HG03175 (cell line): ENCODE results near the gene KREMEN1.
"Not testable (repeated sequence)": the region's sequence is repeated elsewhere in the genome, so short reads cannot be mapped to it uniquely, and the experiment has no call there.

ENCODE experiments used
- ATAC-seq: cut with Tn5 transposase; IDR thresholded peaks from one replicate; pipeline ENCODE4 v1.9.1; 2021; ENCODE audit warnings: mild to moderate bottlenecking, moderate library complexity; ENCODE audit not compliant: unreplicated experiment

KREMEN1 gene

DNA sequence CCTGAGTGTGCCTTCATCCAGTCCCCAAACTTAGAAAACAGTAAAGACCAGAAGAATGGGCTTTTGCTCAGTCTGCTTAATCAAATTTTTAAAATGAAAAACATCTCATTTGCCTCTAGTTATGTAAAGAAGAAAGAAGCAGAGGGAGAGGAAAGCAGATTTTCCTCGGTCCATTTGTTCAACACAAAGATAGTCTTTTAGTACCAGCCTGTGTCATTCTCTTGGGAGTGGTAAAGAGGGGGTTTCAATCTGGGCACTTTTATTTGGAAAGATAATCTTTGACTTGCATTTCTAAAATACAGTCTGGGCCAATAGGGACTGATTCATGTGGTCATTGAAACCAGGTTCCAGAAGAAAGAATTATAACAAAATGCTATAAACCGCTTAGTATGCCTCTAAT lies 29.5 kb downstream of the KREMEN1 start:
- ATAC-seq, result no peak

DNA sequence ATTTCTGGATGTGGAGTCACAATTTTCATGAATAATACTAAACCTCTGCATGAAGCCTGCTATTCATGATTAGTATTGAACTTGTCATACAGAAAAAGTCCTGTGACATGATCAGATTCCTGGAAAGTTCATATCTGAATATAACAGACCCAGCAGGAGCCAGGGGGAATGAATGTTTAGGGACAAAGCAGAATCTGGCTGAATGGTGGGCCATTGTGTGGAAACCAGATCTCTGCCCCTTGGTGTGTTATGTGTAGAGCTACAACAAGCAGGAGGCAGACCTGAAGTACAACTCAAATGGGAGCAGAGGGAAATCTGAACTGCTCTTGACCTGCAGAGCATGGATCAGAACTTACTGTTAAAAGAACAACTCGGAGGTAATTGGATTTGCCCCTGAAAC lies 30.3 kb downstream of the KREMEN1 start:
- ATAC-seq, result no peak

DNA sequence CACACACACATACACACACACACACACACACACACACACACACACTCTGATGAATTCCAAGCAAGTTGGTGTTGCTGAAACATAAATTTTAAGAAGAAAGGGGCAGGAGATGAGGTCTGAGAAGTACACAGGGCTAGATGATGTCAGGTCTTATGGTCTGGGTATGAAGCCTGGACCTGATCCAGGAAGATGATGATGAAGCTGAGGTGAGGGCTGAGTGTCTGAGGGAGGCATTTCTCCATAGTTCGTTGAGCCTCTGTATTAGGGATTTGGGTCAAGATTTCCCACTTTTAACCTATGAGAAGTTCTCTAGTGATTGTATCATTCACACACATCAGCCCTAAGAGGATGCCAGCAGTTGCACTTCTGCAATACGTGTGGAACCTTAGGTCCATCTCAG lies 32.6 kb downstream of the KREMEN1 start:
- no peak for ATAC-seq

DNA sequence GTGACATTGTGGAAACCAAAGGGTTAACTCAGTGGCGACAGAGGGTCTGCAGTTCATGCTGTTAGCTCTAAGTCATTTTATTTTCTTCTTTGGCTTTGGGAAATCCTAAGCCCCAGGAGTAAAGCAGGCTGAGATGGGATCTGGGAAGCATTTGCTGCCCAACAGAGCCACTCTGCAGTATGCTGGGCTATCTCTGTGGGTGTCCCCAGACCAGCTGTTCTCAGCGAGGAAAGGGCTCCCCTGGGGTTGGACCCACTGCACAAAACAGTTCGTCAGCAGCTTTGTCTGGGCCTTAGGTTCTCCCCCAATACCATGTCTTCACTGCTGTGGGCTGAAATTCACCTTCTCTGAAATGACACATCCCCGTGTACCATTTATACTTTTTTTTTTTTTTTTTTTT lies 34.0 kb downstream of the KREMEN1 start:
- no peak for ATAC-seq

- ATAC-seq, result no peak
Observed at GRCh38 chr22:29108137-29108536, 35.3 kb downstream of the KREMEN1 start.

- ATAC-seq, result no peak
Observed at GRCh38 chr22:29109822-29110221, 37.0 kb downstream of the KREMEN1 start.

- ATAC-seq, result no peak
Observed at GRCh38 chr22:29110946-29111345, 38.1 kb downstream of the KREMEN1 start.

- ATAC-seq, result no peak
Observed at GRCh38 chr22:29112121-29112520, 39.3 kb downstream of the KREMEN1 start.

DNA sequence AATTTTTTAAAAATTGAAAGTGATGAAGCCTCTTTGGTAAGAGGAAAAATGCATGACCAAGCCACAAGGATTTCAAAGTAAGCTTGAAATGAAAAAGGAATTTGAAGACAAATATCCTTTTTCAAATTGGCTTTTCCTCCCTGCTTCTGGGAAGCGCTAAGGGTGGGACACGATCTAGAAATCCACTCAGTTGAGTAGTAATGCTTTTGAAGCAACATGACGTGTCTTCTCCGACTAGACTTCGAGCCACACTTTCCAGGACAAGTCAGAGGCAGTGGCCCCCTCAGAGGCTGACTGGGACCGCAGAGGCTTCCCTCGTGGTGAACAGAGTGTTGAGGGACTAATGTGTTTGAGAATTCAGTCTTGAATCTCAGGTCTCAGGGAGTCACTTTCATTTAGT lies 39.8 kb downstream of the KREMEN1 start:
- no peak for ATAC-seq

- ATAC-seq, result no peak
Observed at GRCh38 chr22:29113319-29113718, 40.5 kb downstream of the KREMEN1 start.

GRCh38 chr22:29114392-29114791 lies 41.6 kb downstream of the KREMEN1 start:
- no peak for ATAC-seq

DNA sequence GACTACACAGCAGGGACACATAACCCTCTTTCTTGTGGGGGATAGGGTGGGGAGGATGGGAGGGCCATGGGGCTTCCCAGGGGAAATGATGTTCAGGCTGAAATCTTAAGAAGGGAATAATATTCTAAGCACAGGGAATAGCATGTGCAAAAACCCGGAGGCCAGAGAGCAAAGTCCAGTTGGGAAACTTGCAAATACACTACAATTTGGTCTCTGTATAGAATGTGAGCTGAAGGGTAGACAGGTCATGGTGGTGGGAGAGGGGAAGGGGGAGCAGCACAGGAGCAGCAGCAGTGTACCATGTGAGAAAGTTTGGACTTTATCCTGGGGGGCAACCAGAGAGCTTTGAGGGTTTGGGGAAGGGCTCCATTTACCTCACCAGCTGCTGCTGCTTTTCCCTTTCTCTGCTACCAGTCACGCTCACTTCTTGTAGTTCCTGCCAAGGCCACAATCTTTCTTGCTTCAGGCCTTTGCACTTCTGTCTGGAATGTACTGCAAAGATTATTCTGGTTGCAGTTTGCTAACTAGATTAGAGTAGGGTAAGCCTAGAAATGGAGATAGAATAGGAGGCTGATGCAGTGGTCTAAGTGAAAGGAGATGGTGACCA lies 43.0 kb downstream of the KREMEN1 start:
- no peak for ATAC-seq

GRCh38 chr22:29116397-29117123 lies 43.7 kb downstream of the KREMEN1 start:
- ATAC-seq, result no peak

DNA sequence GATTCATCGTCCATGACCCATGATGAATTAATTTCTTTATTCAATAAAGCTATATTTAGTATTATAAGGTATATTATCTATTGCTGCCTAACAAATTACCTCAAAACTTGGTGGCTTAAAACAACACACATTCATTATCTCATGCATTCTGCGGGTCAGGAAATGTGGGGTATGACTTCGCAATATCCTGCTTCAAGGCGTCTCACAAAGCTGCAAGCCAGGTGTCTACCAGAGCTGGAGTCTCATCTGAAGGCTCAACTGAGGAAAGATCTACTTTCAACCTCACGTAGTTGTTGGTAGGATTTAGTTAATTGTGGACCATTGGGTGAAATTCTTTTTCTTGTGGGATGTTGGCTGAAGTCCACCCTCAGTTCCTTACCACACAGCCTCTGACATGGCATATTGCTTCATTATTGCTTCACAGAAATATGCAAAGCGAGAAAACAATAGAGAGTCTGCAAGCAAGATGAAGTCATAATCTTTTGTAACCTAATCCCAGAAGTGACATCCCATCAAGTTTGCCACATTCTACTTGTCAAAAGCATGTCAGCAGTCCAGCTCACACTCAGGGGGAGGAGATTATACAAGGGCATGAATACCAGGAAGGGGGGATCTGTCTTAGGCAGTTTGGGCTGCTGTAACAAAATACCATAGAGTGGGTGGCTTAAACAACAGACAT lies 45.1 kb downstream of the KREMEN1 start:
- no peak for ATAC-seq

DNA sequence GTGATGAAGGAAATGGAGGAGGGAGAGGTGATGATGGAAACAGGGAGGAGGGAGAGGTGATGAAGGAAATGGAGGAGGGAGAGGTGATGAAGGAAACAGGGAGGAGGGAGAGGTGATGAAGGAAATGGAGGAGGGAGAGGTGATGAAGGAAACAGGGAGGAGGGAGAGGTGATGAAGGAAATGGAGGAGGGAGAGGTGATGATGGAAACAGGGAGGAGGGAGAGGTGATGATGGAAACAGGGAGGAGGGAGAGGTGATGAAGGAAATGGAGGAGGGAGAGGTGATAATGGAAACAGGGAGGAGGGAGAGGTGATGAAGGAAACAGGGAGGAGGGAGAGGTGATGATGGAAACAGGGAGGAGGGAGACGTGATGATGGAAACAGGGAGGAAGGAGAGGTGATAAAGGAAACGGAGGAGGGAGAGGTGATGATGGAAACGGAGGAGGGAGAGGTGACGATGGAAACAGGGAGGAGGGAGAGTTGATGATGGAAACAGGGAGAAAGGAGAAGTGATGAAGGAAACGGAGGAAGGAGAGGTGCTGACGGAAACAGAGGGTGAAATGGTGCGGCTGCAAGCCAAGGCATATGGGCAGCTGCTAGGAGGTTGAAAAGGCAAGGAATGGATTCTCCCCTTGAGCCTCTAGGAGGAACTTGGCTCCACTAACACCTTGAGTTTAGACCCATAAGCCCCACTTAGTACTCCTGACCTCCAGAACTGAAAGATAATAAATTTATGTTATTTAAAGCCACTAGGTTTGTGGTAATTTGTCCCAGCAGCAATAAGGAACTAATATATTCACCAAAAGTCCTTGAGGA lies 47.5 kb downstream of the KREMEN1 start:
- ATAC-seq, result not testable (repeated sequence)

DNA sequence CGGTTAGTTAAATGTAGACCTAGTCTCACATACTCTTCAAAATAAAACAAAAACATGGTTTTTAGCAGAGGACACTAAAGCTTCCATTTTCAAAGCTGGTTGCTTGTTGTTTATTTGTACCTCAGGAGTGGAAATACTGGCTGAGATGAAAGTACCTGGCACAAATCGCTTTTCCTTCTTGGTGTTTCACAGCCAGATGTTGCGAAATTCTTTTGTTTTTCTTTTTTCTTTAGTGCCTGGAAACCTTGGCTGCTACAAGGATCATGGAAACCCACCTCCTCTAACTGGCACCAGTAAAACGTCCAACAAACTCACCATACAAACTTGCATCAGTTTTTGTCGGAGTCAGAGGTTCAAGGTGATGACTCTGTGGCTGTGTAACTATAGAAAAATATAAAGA lies 48.3 kb downstream of the KREMEN1 start:
- no peak for ATAC-seq

- ATAC-seq, result no peak
Observed at GRCh38 chr22:29122041-29122440, 49.2 kb downstream of the KREMEN1 start.

GRCh38 chr22:29124777-29125442 lies 52.1 kb downstream of the KREMEN1 start:
- no peak for ATAC-seq

DNA sequence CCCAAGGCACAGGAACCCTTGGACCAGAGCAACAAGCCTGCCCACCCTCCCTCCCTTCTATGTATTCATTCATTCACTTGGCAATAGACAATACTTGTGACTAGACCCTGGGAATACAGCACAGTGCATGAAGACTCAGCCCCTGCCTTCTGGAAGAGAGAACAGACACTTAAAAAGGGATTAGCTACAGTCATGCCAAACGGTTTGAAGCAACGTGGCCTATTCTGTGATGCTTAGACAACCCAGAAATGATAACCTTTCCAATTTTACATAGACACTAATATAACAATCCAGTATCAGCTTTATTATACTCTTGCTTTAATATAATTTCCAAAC lies 52.6 kb downstream of the KREMEN1 start:
- no peak for ATAC-seq

DNA sequence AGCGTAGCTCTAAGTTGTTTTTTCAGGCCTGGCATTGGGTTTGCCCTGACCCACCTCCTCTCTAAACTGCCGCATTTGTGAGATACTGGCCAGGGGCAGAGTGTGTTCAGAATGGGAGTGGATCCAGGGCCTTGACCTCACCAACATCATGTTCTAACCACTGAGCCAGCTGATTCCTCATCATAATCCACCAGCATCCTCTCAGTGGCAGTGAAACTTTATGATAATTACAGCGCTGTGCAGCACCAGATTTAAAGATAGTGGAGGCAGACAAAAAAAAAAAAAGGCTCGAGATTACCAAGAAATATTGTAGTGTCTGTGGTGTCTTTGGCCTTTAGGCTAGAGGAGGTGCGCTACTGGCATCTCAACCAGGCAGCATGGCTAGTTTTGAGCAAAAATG lies 53.0 kb downstream of the KREMEN1 start:
- ATAC-seq, result no peak
